Subcutaneous adipose tissue (tissue), 4 donors: ENCODE measurements around the gene ZNF609. TPM values are rescaled to one million over a fixed set of nuclear protein-coding genes. Genes with fewer than 3 reads are reported as not detected.

Experiments used
- total RNA-seq, 4 donors: library from RNA; depleted of rRNA; stranded (reverse); fragments of >200 nt; gene quantifications; one replicate each; pipeline ENCODE4 v1.1.0, GENCODE V29; 2016
- TF ChIP-seq, protein P1 (sequence below): fragments of 450-650 bp; IDR thresholded peaks from one replicate; pipeline ENCODE4 v1.5.1; 2016; ENCODE audit warnings: low read depth, mild to moderate bottlenecking, control low read depth, antibody characterized with exemption, moderate library complexity

Gene ZNF609
- total RNA-seq, 4 donors from 2014 or later, result 23.0 to 26.9 (median 24.1) TPM

DNA sequence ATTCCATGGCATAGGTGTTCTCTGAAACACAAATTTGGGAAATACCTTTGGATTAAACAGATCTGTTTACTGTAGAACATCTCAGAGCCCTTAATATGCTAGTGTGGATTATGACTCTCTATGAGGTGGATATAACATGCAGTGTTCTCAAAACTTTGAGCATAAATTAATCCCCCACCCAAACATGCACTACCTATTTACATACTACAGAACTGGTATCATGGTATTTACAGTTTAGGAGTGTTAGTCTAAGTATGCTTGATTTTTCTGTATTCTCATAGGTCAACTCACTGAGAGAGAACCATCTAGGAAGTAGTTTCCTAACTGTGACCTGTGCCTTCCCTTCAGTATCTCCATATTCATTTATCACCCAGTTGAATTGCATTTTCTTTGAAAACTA lies 30.9 kb upstream of the ZNF609 start:
- TF ChIP-seq, protein P1, sequence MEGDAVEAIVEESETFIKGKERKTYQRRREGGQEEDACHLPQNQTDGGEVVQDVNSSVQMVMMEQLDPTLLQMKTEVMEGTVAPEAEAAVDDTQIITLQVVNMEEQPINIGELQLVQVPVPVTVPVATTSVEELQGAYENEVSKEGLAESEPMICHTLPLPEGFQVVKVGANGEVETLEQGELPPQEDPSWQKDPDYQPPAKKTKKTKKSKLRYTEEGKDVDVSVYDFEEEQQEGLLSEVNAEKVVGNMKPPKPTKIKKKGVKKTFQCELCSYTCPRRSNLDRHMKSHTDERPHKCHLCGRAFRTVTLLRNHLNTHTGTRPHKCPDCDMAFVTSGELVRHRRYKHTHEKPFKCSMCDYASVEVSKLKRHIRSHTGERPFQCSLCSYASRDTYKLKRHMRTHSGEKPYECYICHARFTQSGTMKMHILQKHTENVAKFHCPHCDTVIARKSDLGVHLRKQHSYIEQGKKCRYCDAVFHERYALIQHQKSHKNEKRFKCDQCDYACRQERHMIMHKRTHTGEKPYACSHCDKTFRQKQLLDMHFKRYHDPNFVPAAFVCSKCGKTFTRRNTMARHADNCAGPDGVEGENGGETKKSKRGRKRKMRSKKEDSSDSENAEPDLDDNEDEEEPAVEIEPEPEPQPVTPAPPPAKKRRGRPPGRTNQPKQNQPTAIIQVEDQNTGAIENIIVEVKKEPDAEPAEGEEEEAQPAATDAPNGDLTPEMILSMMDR, result no peak

DNA sequence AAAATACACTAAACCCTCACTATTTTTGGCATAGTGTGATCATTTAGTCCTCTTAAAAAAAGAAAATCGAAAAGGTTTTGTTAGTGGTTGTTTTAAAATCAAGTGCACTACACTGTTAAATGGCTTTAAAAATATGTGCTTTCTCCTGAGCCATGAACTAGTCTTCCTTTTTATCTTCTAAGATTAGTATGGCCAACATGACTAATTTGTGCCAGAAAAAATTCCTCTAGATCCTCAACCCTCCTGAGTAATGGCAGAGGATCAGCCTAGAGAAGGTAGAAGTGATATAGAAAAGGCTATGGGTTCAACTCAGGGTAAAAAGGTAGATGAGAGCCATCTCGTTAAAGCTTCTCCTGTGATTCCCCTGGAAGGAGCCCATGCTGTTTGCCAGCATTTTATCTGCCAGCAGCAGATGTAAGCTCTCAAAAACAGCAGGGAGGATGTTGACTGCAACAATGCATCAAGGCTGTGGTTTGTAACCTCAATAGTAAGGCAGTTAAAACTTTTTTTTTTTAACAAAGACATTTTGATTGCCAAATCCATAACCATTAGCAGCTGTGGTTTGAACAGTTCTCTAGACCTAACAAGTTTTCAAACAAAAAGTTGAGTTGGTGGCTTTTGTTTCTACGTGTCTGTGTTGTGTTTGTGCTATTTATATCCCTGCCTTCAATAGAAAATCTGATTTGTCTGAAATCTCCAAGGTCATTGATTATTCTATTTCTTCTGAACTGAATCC lies 30.2 kb upstream of the ZNF609 start:
- TF ChIP-seq, protein P1, result no peak

GRCh38 chr15:64437982-64438381 lies 22.4 kb upstream of the ZNF609 start:
- TF ChIP-seq, protein P1, result no peak

- TF ChIP-seq, protein P1, result no peak
These were observed 21.5 kb upstream of the ZNF609 start for GRCh38 chr15:64438653-64439447.

DNA sequence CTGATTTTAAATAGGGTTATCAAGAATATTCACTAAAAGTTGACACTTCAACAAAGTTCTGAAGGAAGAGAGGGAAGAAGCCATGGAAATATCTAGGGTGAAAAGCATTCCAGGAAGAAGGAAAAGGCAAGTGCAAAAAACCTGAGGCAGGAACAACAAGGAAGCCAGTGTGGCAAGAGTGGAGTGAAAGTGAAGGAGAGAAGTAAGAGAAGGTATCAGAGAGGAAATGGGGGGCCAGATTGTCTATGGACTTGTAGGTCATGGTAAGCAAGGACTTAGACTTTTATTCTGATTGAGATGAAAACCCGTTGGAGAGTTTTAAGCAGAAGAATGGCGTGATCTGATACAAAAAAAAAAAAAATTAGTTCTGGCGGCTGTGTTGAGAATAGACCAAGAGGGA lies 18.5 kb upstream of the ZNF609 start:
- TF ChIP-seq, protein P1, result no peak

DNA sequence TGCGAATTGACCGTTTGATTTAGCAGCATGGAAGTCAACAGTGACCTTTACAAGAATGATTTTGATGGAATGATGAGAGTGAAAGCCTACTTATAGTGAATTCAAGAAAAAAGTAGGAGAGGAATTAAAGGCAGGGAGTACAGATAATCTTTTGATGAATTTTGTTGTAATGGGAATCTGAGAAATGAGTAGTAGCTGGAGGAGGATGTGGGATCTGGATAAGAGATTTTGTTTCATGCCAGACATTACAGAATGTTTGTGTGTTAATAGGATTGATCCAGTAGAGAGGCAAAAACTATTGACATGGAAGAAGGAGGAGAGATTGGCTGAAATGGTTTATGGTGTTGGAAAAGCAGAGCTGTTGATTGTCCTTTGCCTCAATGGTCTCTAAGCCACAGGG lies 17.4 kb upstream of the ZNF609 start:
- TF ChIP-seq, protein P1, result no peak
